SK-N-SH treated with all-trans-retinoic acid at 6 μM for 48 hours (cell line): Measurements from ENCODE around the gene FGF18.

Experiments used
- ARNTL ChIP-seq: fragments of 450-650 bp; formaldehyde crosslinking; IDR thresholded peaks from 2 replicates; pipeline ENCODE4 v1.5.0; 2020; ENCODE audit warnings: low read depth, mild to moderate bottlenecking, moderate library complexity, borderline replicate concordance
- GLIS3 ChIP-seq: fragments of 250-450 bp; sonication (Bioruptor Pico); IDR thresholded peaks from 2 replicates; pipeline ENCODE4 v1.5.0; 2020; ENCODE audit warnings: mild to moderate bottlenecking, moderate library complexity
- SNAI2 ChIP-seq: fragments of 250-450 bp; sonication (Bioruptor Pico); IDR thresholded peaks from 2 replicates; pipeline ENCODE4 v1.5.0; 2020; ENCODE audit warnings: mild to moderate bottlenecking, moderate library complexity
- TOX ChIP-seq: fragments of 250-450 bp; sonication (Bioruptor Pico); IDR thresholded peaks from 2 replicates; pipeline ENCODE4 v1.8.0; 2021; ENCODE audit warnings: mild to moderate bottlenecking, moderate library complexity, borderline replicate concordance
- ZFP3 ChIP-seq: fragments of 250-450 bp; sonication (Bioruptor Pico); IDR thresholded peaks from 2 replicates; pipeline ENCODE4 v1.5.0; 2020; ENCODE audit warnings: mild to moderate bottlenecking, moderate library complexity
- ZNF8 ChIP-seq: fragments of 450-650 bp; formaldehyde crosslinking; IDR thresholded peaks from 2 replicates; pipeline ENCODE4 v1.5.0; 2020; ENCODE audit warnings: mild to moderate bottlenecking, moderate library complexity
- TF ChIP-seq, protein P1 (sequence below): fragments of 250-450 bp; sonication (Bioruptor Pico); IDR thresholded peaks from 2 replicates; pipeline ENCODE4 v1.8.0; 2020; ENCODE audit warnings: mild to moderate bottlenecking, moderate library complexity, borderline replicate concordance

DNA sequence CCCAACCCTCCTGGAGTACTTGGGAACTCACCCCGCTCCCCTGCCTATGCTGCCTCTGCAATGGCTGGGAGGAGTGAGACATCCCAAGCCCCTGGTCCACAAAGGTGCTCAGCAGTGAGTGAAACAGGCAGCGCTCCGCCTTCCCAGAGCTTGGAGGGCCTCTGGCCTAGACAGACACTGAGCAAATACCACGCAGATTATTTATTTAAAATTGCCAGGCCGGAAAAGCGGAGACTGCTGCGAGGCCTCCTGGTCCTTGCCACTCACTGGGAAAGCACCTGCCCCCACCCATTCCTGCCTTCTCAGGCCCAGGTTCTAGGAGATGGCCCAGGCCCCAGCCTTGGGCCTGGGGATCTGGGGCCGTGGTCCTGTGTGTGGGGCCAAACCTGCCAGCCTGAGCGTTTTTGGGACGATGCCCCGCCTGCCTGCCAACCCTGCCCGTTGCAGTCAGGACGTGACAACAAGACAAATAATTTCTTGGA, 17.4 kb downstream of the FGF18 start:
- TF ChIP-seq ARNTL (CRISPR knock-in tag) = no peak
- TF ChIP-seq, protein P1, sequence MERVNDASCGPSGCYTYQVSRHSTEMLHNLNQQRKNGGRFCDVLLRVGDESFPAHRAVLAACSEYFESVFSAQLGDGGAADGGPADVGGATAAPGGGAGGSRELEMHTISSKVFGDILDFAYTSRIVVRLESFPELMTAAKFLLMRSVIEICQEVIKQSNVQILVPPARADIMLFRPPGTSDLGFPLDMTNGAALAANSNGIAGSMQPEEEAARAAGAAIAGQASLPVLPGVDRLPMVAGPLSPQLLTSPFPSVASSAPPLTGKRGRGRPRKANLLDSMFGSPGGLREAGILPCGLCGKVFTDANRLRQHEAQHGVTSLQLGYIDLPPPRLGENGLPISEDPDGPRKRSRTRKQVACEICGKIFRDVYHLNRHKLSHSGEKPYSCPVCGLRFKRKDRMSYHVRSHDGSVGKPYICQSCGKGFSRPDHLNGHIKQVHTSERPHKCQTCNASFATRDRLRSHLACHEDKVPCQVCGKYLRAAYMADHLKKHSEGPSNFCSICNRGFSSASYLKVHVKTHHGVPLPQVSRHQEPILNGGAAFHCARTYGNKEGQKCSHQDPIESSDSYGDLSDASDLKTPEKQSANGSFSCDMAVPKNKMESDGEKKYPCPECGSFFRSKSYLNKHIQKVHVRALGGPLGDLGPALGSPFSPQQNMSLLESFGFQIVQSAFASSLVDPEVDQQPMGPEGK (CRISPR knock-in tag) = no peak
- no peak for TF ChIP-seq GLIS3
- TF ChIP-seq SNAI2 (CRISPR knock-in tag) = no peak
- TF ChIP-seq ZFP3 = no peak
- TF ChIP-seq TOX (CRISPR knock-in tag) = no peak
- no peak for TF ChIP-seq ZNF8
